Measurements from ENCODE around the gene CDC42BPB.

Gene CDC42BPB

GRCh38 chr14:102970496-102970895 is 86.9 kb downstream of the CDC42BPB start:
- Histone ChIP-seq H3K27me3 (ENCODE audit: control insufficient read depth, low read length) (no peaks in the 10 kb centered on the region), H3K9me3 (ENCODE audit: control insufficient read depth, insufficient read depth, low read length) (no peaks in the 10 kb centered on the region), H3K4me2 (ENCODE audit: low read length) (no peak overlapping the region), H3K9me2 (replicated peaks; ENCODE audit: control insufficient read depth, low read length) (no peaks in the 10 kb centered on the region), H4K20me1 (ENCODE audit: control insufficient read depth, insufficient read depth, low read depth, low read length) (no peaks in the 10 kb centered on the region), H3K4me3 (ENCODE audit: low read length) (no peak overlapping the region), H3K27ac (ENCODE audit: low read depth, low read length) (no peak overlapping the region), H3K79me2 (ENCODE audit: control insufficient read depth, low read length) (no peaks in the 10 kb centered on the region), H3K4me1 (ENCODE audit: control insufficient read depth, low read length) (peaks cover 6% of the 10 kb centered on the region; the same call in 1 of the 2 replicates), H3F3A (ENCODE audit: control insufficient read depth, insufficient read depth) (no peaks in the 10 kb centered on the region), H3K36me3 (ENCODE audit: control insufficient read depth, low read length) (no peaks in the 10 kb centered on the region)
- TF ChIP-seq EZH2phosphoT487 (IDR thresholded peaks at IDR 0.05; ENCODE audit: borderline replicate concordance, low read length) (no peak), CTCF (IDR thresholded peaks at IDR 0.05; ENCODE audit: low read depth, low read length, poor library complexity, severe bottlenecking) (no peak)

GRCh38 chr14:102969901-102970300 is 87.4 kb downstream of the CDC42BPB start:
- H3K4me1 ChIP-seq (ENCODE audit: control insufficient read depth, low read length): peaks cover 6% of the 10 kb centered on the region; the same call in 1 of the 2 replicates
- H3K4me2 ChIP-seq (ENCODE audit: low read length): no peak overlapping the region
- H3K36me3 ChIP-seq (ENCODE audit: control insufficient read depth, low read length): no peaks in the 10 kb centered on the region
- H4K20me1 ChIP-seq (ENCODE audit: control insufficient read depth, insufficient read depth, low read depth, low read length): no peaks in the 10 kb centered on the region
- TF ChIP-seq EZH2phosphoT487 (IDR thresholded peaks at IDR 0.05; ENCODE audit: borderline replicate concordance, low read length): no peak
- TF ChIP-seq CTCF (IDR thresholded peaks at IDR 0.05; ENCODE audit: low read depth, low read length, poor library complexity, severe bottlenecking): no peak
- H3K27me3 ChIP-seq (ENCODE audit: control insufficient read depth, low read length): no peaks in the 10 kb centered on the region
- no peaks in the 10 kb centered on the region for H3K79me2 ChIP-seq (ENCODE audit: control insufficient read depth, low read length)
- no peaks in the 10 kb centered on the region for H3F3A ChIP-seq (ENCODE audit: control insufficient read depth, insufficient read depth)
- no peak overlapping the region for H3K4me3 ChIP-seq (ENCODE audit: low read length)
- no peak overlapping the region for H3K27ac ChIP-seq (ENCODE audit: low read depth, low read length)
- H3K9me3 ChIP-seq (ENCODE audit: control insufficient read depth, insufficient read depth, low read length): no peaks in the 10 kb centered on the region
- no peaks in the 10 kb centered on the region for H3K9me2 ChIP-seq (replicated peaks; ENCODE audit: control insufficient read depth, low read length)

- H3K36me3 ChIP-seq (ENCODE audit: control insufficient read depth, low read length): no peaks in the 10 kb centered on the region
- H3K79me2 ChIP-seq (ENCODE audit: control insufficient read depth, low read length): no peaks in the 10 kb centered on the region
- H3K9me3 ChIP-seq (ENCODE audit: control insufficient read depth, insufficient read depth, low read length): no peaks in the 10 kb centered on the region
- H3K27me3 ChIP-seq (ENCODE audit: control insufficient read depth, low read length): no peaks in the 10 kb centered on the region
- H3K4me1 ChIP-seq (ENCODE audit: control insufficient read depth, low read length): peaks cover 6% of the 10 kb centered on the region; the same call in 1 of the 2 replicates
- TF ChIP-seq CTCF (IDR thresholded peaks at IDR 0.05; ENCODE audit: low read depth, low read length, poor library complexity, severe bottlenecking): no peak
- TF ChIP-seq EZH2phosphoT487 (IDR thresholded peaks at IDR 0.05; ENCODE audit: borderline replicate concordance, low read length): no peak
- no peak overlapping the region for H3K4me2 ChIP-seq (ENCODE audit: low read length)
- H3K27ac ChIP-seq (ENCODE audit: low read depth, low read length): no peak overlapping the region
- no peaks in the 10 kb centered on the region for H4K20me1 ChIP-seq (ENCODE audit: control insufficient read depth, insufficient read depth, low read depth, low read length)
- H3F3A ChIP-seq (ENCODE audit: control insufficient read depth, insufficient read depth): no peaks in the 10 kb centered on the region
- no peak overlapping the region for H3K4me3 ChIP-seq (ENCODE audit: low read length)
- H3K9me2 ChIP-seq (replicated peaks; ENCODE audit: control insufficient read depth, low read length): no peaks in the 10 kb centered on the region
These were observed 88.1 kb downstream of the CDC42BPB start for GRCh38 chr14:102969060-102969791.

All from DOHH2 (cell line).